ENCODE measurements around the gene NECTIN2. TPM values are rescaled to one million over a fixed set of nuclear protein-coding genes. Genes with fewer than 3 reads are reported as not detected.
"Not testable (repeated sequence)": the region's sequence is repeated elsewhere in the genome, so short reads cannot be mapped to it uniquely, and the experiment has no call there.

Gene NECTIN2
- polyA plus RNA-seq, 1 experiment, result 80.2 TPM

DNA sequence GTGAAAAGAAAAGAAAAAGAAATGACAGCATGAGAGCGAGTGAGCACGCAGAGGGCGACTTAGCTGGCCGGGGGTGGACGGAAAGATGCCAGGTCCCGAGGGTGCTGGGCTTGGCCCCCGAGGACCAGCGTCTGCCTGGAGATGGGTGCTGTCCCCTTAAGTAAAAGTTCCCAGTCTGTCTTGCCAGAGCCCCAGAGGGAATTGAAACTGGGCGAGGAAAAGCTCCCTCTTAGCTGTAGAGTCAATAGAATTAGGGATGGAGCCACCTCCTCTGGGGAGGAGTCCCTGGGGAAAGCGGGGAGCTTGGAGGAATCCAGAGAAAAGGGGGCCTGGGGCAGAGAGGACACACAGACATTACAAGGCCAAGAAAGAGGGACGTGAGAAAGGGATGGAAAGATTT is 23.9 kb upstream of the NECTIN2 start:
- H3K4me3 ChIP-seq (ENCODE audit: low read depth, low read length), result no peak overlapping the region
- H3K27me3 ChIP-seq (ENCODE audit: control insufficient read depth, insufficient read depth, low read length), result peaks cover 7% of the 10 kb centered on the region
- no peak overlapping the region for H3K27ac ChIP-seq (ENCODE audit: low read depth, low read length)
- DNase-seq (ENCODE audit: low read depth, low spot score), result no peak
- CTCF ChIA-PET, result interaction anchor here (0.8 to 1.7 kb wide), 2 partner anchors 51 to 98 kb away, joined by 3 read pairs; no protein-coding TSS in a partner anchor
- no peak for TF ChIP-seq CTCF (IDR thresholded peaks at IDR 0.05; ENCODE audit: low read depth, low read length)
- POLR2A ChIA-PET, result interaction anchor here (0.6 kb wide), 1 partner anchor 19 kb away, joined by 3 read pairs; no protein-coding TSS in a partner anchor
- no peaks in the 10 kb centered on the region; the same call in 1 of the 2 replicates for H3K9me3 ChIP-seq (ENCODE audit: control insufficient read depth, insufficient read depth, low read length)

GRCh38 chr19:44822670-44823372 is 23.3 kb upstream of the NECTIN2 start:
- Histone ChIP-seq H3K9me3 (ENCODE audit: control insufficient read depth, insufficient read depth, low read length) (no peaks in the 10 kb centered on the region; the same call in 1 of the 2 replicates), H3K27ac (ENCODE audit: low read depth, low read length) (no peak overlapping the region), H3K4me3 (ENCODE audit: low read depth, low read length) (no peak overlapping the region), H3K27me3 (ENCODE audit: control insufficient read depth, insufficient read depth, low read length) (peaks cover 7% of the 10 kb centered on the region)
- ChIA-PET POLR2A (interaction anchor here (0.6 kb wide), 2 partner anchors 10 to 19 kb away, joined by 3 to 7 read pairs; no protein-coding TSS in a partner anchor), CTCF (interaction anchor here (0.8 to 1.7 kb wide), 5 partner anchors 22 to 99 kb away, joined by 3 to 10 read pairs (median 3); partner anchors contain the start of gene NECTIN2)
- TF ChIP-seq CTCF (IDR thresholded peaks at IDR 0.05; ENCODE audit: low read depth, low read length), result no peak
- no peak for DNase-seq (ENCODE audit: low read depth, low spot score)

GRCh38 chr19:44823373-44823698 is 22.8 kb upstream of the NECTIN2 start:
- POLR2A ChIA-PET, result interaction anchor here (0.6 kb wide), 1 partner anchor 10 kb away, joined by 7 read pairs; no protein-coding TSS in a partner anchor
- no peak for DNase-seq (ENCODE audit: low read depth, low spot score)

DNA sequence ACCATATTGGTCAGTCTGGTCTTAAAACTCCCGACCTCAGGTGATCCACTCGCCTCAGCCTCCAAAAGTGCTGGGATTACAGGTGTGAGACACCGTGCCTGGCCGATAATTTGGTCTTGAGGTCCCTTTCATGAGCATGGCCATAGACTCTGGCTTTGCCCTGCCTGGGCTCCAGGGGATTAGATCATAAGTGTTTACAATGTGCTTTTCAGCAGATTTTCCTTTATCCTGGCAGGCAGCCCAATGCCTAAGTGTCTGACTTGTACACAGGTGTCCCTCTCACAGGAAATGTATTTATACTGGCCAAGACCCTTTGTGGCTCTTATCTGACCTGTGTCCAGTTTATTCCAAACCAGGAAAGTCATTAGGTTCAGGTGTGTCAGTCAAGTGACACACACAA is 21.3 kb upstream of the NECTIN2 start:
- no peak for TF ChIP-seq CTCF (IDR thresholded peaks at IDR 0.05; ENCODE audit: low read depth, low read length)
- CTCF ChIA-PET, result no interaction called here
- POLR2A ChIA-PET, result interaction anchor here (1.0 kb wide), 1 partner anchor 16 kb away, joined by 4 read pairs; the partner anchor contains the start of gene BCAM
- no peak overlapping the region for H3K4me3 ChIP-seq (ENCODE audit: low read depth, low read length)
- DNase-seq (ENCODE audit: low read depth, low spot score), result no peak
- H3K9me3 ChIP-seq (ENCODE audit: control insufficient read depth, insufficient read depth, low read length), result no peaks in the 10 kb centered on the region
- no peak overlapping the region for H3K27ac ChIP-seq (ENCODE audit: low read depth, low read length)
- H3K27me3 ChIP-seq (ENCODE audit: control insufficient read depth, insufficient read depth, low read length), result peaks cover 7% of the 10 kb centered on the region

More at GRCh38 chr19:44823373-44823698, 22.8 kb upstream of the NECTIN2 start:
- CTCF ChIA-PET, result interaction anchor here (1.1 to 1.7 kb wide), 4 partner anchors 21 to 52 kb away, joined by 3 to 10 read pairs (median 4); partner anchors contain the start of gene NECTIN2
- Histone ChIP-seq H3K4me3 (ENCODE audit: low read depth, low read length) (no peak overlapping the region), H3K27me3 (ENCODE audit: control insufficient read depth, insufficient read depth, low read length) (peaks cover 7% of the 10 kb centered on the region), H3K27ac (ENCODE audit: low read depth, low read length) (no peak overlapping the region), H3K9me3 (ENCODE audit: control insufficient read depth, insufficient read depth, low read length) (no peaks in the 10 kb centered on the region; the same call in 1 of the 2 replicates)
- TF ChIP-seq CTCF (IDR thresholded peaks at IDR 0.05; ENCODE audit: low read depth, low read length), result no peak

DNA sequence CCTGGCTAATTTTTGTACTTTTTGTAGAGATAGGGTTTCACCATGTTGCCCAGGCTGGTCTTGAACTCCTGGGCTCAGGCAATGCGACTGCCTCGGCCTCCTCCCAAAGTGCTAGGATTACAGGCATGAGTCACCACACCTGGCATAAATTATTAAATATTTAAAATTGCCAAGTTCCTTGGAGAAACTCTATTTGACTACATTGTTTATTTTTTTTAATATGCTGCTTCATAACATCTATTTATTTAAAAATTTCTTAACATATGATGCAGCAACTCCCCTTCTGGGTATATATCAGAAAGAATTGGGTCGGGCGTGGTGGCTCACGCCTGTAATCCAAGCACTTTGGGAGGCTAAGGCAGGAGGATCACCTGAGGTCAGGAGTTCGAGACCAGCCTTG is 13.2 kb upstream of the NECTIN2 start:
- DNase-seq (ENCODE audit: low read depth, low spot score); CTCF ChIA-PET; H3K27ac ChIP-seq (ENCODE audit: low read depth, low read length); H3K4me3 ChIP-seq (ENCODE audit: low read depth, low read length); H3K27me3 ChIP-seq (ENCODE audit: control insufficient read depth, insufficient read depth, low read length); POLR2A ChIA-PET; H3K9me3 ChIP-seq (ENCODE audit: control insufficient read depth, insufficient read depth, low read length): not testable (repeated sequence)

DNA sequence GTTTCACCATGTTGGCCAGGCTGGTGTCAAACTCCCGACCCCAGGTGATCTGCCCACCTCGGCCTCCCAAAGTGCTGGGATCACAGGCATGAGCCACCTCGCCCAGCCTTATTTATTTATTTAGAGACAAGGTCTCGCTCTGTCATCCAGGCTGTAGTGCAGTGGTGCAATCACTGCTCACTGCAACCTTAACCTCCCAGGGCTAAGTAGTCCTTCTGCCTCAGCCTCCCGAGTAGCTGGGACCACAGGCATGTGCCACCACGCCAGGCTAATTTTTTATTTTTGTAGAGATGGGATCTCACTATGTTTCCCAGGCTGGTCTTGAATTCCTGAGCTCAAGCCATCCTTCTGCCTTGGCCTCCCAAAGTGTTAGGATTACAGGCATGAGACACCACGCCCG is 11.7 kb upstream of the NECTIN2 start:
- H3K4me3 ChIP-seq (ENCODE audit: low read depth, low read length); DNase-seq (ENCODE audit: low read depth, low spot score); H3K27ac ChIP-seq (ENCODE audit: low read depth, low read length); H3K27me3 ChIP-seq (ENCODE audit: control insufficient read depth, insufficient read depth, low read length); H3K9me3 ChIP-seq (ENCODE audit: control insufficient read depth, insufficient read depth, low read length): not testable (repeated sequence)
- POLR2A ChIA-PET, result interaction anchor here (0.7 kb wide), 1 partner anchor 60 kb away, joined by 13 read pairs; no protein-coding TSS in a partner anchor
- CTCF ChIA-PET, result interaction anchor here (1.4 to 1.6 kb wide), 2 partner anchors 50 to 110 kb away, joined by 3 to 7 read pairs; no protein-coding TSS in a partner anchor

Measured in AG04450 (cell line).